HG03280 (cell line): Measurements from ENCODE around the gene CNTNAP2.

ENCODE experiments used
- ATAC-seq: cut with Tn5 transposase; IDR thresholded peaks from one replicate; pipeline ENCODE4 v1.9.1; 2021; ENCODE audit warnings: mild to moderate bottlenecking, moderate library complexity; ENCODE audit not compliant: unreplicated experiment

Gene CNTNAP2

GRCh38 chr7:146661435-146661834 lies 544.8 kb downstream of the CNTNAP2 start:
- ATAC-seq = no peak

DNA sequence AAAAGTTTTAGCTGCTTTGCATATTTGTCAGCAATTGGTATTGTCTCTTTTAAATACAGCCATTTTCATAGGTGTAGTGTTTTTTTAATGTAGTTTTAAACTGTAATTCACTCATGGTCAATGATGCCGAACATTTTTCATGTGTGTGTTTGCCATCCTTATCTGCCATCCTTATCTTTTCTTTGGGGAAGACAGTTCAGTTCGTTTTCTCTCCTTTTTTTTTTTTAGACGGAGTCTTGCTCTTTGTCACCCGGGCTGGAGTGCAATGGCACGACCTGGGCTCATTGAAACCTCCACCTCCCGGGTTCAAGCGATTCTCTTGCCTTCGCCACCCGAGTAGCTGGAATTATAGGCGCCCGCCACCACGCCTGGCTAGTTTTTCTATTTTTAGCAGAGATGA lies 545.3 kb downstream of the CNTNAP2 start:
- no peak for ATAC-seq

GRCh38 chr7:146665023-146665422 lies 548.4 kb downstream of the CNTNAP2 start:
- no peak for ATAC-seq

DNA sequence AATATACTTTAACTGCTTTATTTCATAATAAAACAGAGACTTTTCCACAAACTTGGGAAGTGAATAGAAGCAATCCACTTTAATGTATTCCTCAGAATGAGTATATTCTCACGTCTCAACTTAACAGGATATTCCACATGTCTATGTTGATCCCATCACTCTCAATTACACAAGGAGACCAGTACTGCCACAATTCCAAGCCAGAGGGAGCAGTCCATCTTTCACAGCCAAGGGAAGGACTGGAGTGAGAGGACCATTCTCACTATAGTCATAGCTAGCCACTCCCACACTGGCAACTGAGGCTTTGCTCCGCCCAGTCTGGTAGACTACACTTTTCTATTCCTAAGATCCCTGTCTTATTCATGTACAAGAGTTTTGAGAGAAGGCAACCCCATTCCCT lies 553.9 kb downstream of the CNTNAP2 start:
- ATAC-seq = no peak

GRCh38 chr7:146681487-146681886 lies 564.9 kb downstream of the CNTNAP2 start:
- ATAC-seq = no peak

- no peak for ATAC-seq
Observed at GRCh38 chr7:146683439-146683838, 566.8 kb downstream of the CNTNAP2 start.

- no peak for ATAC-seq
Observed at GRCh38 chr7:146690987-146691386, 574.4 kb downstream of the CNTNAP2 start.

GRCh38 chr7:146698995-146699610 lies 582.5 kb downstream of the CNTNAP2 start:
- no peak for ATAC-seq

- ATAC-seq = no peak
Observed at GRCh38 chr7:146700015-146700560, 583.5 kb downstream of the CNTNAP2 start.

DNA sequence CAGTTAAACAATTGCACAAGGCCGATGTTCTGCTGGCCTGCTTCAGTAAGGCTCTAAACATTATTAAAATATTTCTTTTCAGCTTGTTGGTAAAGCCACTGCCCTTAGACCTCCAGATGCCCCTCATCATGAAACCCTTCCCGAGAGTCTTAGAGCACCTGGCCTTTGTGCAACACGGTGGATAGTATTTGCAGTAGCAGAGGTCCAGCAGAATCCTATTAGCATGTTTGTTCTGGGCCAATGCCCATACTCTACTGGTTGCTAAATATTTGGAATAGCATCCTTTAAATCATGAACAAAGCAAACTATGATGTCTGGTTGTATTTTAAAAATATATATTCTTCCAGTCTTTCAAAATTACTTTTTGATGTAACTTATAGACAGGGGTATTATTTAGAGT lies 584.6 kb downstream of the CNTNAP2 start:
- no peak for ATAC-seq

DNA sequence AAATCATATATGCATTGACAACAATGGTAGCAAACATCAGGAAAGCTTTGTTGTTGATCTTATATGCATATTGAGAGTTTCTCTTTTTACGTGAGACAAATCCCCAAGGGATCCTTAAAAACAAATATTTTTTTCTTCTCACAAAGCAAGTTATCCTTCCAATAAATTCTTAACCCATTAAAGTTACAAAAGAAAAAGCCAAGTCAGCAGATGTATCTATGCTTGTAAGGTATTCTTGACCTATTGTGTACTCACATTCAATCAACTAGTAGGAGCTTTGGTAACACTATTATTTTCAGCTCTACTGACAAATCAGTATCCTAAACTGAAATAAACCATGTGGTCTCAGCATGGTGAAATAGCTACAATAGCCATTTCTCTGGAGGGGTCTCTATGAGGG lies 586.3 kb downstream of the CNTNAP2 start:
- no peak for ATAC-seq

DNA sequence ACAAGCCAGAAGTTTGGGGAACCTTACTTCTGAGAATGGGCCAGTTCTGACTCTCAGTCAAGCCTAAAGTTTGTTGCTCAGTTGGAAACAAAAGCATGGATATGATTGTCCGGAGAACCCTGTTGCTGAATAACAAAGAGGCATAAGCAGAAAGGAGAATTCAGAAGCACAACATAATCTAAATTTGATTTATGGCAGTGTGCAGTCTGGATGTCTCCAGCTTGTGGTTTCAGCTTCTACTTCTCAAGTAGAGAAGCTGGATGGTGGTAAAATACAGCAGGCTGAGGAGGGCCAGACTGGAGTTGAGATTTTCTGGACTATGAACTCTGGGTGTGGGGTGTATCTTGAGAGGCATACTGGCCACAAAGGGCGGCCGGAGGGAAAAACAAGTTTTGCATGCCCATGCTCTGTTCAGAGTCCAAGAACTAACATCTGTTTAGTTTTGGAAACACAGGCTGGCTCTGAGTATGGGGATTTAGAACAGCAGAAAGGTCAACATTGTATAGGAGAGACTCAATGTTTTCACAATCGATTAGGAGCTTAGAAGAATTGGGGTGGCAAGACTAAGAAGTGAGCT lies 592.9 kb downstream of the CNTNAP2 start:
- ATAC-seq = no peak

DNA sequence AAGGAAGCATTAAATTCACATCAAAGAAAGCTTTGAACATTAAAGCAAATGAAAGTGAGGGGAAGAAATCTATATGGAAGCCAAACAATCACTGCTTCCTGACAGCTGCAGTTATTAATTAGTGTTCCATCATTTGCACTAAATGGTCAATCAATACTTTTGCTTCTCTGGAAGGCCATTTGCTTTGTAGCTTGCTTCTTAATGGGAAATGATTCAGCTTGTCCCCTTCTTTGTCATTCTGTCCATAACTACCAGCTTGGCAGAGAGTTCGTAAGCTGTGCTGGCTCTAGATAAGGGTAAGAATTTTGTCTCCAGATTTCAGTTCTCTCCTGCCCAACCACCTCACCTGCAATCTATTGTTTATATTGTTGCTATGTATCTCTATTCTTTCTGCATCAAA lies 596.6 kb downstream of the CNTNAP2 start:
- ATAC-seq = no peak

DNA sequence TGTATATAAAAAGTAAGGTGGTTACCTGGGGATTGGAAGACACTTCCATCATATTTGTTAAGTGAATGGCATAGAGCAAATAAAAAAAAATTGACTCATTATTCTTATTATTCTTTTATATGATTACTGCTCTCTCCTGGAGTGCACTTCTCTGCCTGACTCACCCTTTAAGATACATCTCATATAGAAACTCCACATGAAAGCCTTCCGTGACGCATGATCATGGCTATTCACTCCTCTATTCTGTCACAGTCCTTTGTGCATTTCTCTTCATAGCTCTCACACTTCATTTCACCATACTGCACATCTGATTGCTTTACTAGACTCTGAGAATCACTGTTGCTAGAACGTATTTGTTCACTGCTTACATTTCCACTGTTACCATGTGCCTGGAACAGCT lies 597.3 kb downstream of the CNTNAP2 start:
- no peak for ATAC-seq

GRCh38 chr7:146720195-146720594 lies 603.6 kb downstream of the CNTNAP2 start:
- ATAC-seq = no peak

GRCh38 chr7:146722986-146723385 lies 606.4 kb downstream of the CNTNAP2 start:
- no peak for ATAC-seq

- ATAC-seq = no peak
Observed at GRCh38 chr7:146725520-146725919, 608.9 kb downstream of the CNTNAP2 start.

DNA sequence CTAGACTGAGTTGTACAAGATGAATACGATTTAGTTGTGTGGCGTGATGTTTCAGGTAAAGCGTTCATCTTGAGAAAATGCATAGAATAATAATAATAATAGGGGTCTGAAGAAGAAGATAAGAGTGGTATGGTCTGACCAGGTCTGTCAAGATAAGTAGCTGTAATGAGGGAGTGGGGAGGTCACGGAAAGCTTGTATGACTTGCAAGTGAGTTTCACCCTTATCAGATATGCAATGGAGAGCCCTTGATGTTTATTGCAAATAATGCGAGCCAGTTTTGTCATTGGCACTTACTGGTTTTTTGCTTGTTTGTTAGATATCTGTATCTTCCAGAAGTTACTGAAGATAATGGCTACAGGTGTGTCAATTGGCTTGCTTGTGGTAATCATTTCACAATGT lies 611.5 kb downstream of the CNTNAP2 start:
- no peak for ATAC-seq

- no peak for ATAC-seq
Observed at GRCh38 chr7:146728611-146729010, 612.0 kb downstream of the CNTNAP2 start.

- ATAC-seq = no peak
Observed at GRCh38 chr7:146731185-146731584, 614.6 kb downstream of the CNTNAP2 start.

- no peak for ATAC-seq
Observed at GRCh38 chr7:146735992-146736391, 619.4 kb downstream of the CNTNAP2 start.

- no peak for ATAC-seq
Observed at GRCh38 chr7:146736446-146737190, 620.0 kb downstream of the CNTNAP2 start.
